K562 (cell line): ENCODE results near the gene ZNF350. TPM values are rescaled to one million over a fixed set of nuclear protein-coding genes. Genes with fewer than 3 reads are reported as not detected.

Experiments used
- CTCF ChIP-seq, 3 experiments: IDR thresholded peaks in 2 of 3; conservative IDR thresholded peaks in 1 of 3; 2 replicates each; pipeline ENCODE4 v1.5.1; 2011 to 2012; ENCODE audit warnings: low read length in 3 of 3, mild to moderate bottlenecking in 3 of 3, control low read depth in 2 of 3, improper control_type of control experiment in 1 of 3, inconsistent platforms in 1 of 3, low read depth in 1 of 3, mixed read lengths in 1 of 3, moderate library complexity in 1 of 3; ENCODE audit not compliant: insufficient read depth in 2 of 3
- HIVEP1 ChIP-seq: fragments of 250-450 bp; sonication (Bioruptor Pico); IDR thresholded peaks from 2 replicates; pipeline ENCODE4 v1.4.0; 2020; ENCODE audit warnings: mild to moderate bottlenecking
- ID3 ChIP-seq, 2 experiments: fragments of 250-450 bp in 1 of 2; fragments of 450-650 bp in 1 of 2; sonication (Bioruptor Pico) in 1 of 2; IDR thresholded peaks; 2 replicates each; pipeline versions ENCODE4 v1.6.1 to v1.8.0; 2016 to 2021; ENCODE audit warnings: mild to moderate bottlenecking in 2 of 2, moderate library complexity in 2 of 2, missing compliant biosample characterization in 1 of 2, missing genetic modification characterization in 1 of 2
- ILF3 ChIP-seq: fragments of 450-650 bp; IDR thresholded peaks from 2 replicates; pipeline ENCODE4 v1.6.1; 2018; ENCODE audit warnings: antibody characterized with exemption, mild to moderate bottlenecking, moderate library complexity, borderline replicate concordance
- NELFE ChIP-seq: IDR thresholded peaks from 2 replicates; pipeline ENCODE4 v1.6.1; 2011; ENCODE audit warnings: mild to moderate bottlenecking; ENCODE audit not compliant: insufficient read depth, insufficient read length
- NR2F6 ChIP-seq: fragments of 450-650 bp; formaldehyde crosslinking; IDR thresholded peaks from 2 replicates; pipeline ENCODE4 v1.4.0; 2020; ENCODE audit warnings: mild to moderate bottlenecking
- RAD51 ChIP-seq: fragments of 450-650 bp; IDR thresholded peaks from 2 replicates; pipeline ENCODE4 v1.7.1; 2016; ENCODE audit warnings: low read depth, mild to moderate bottlenecking, borderline replicate concordance
- ZNF280B ChIP-seq: fragments of 250-450 bp; sonication (Bioruptor Pico); IDR thresholded peaks from 2 replicates; pipeline ENCODE4 v1.5.1; 2021; ENCODE audit warnings: mild to moderate bottlenecking
- polyA plus RNA-seq, 8 experiments: library from polyadenylated mRNA; depleted of rRNA in 4 of 8; stranded (reverse) in 5 of 8; unstranded in 3 of 8; fragments of >200 nt; fragmentation: Nextera tagmentation in 2 of 8; fragmentation: Illumina TruSeq in 1 of 8; extraction: Ambion mirVana in 2 of 8; extraction: Trizol in 1 of 8; gene quantifications; 2 replicates each; pipeline versions ENCODE4 v1.2.1 to v1.2.3, GENCODE V29; 2011 to 2014; ENCODE audit warnings: inconsistent platforms in 1 of 8, missing spikeins in 1 of 8
- total RNA-seq, 7 experiments: library from RNA; depleted of rRNA in 6 of 7; stranded (reverse); fragments of >200 nt in 6 of 7; fragmentation: Illumina TruSeq in 2 of 7; extraction: Trizol in 2 of 7; gene quantifications; 2 replicates each; pipeline versions ENCODE4 v1.2.1 to v1.2.3, GENCODE V29; 2011 to 2021; ENCODE audit warnings: low replicate concordance in 1 of 7
- TF ChIP-seq, protein P1 (sequence below): fragments of 450-650 bp; IDR thresholded peaks from 2 replicates; pipeline ENCODE4 v1.6.1; 2016; ENCODE audit warnings: mild to moderate bottlenecking, moderate library complexity

Gene ZNF350
- total and polyA plus RNA-seq, 9 of the 15 experiments (the other 6 are each of a cell fraction or from before 2014, with no cell fraction given): 1.7 to 4.8 (median 2.9) TPM

DNA sequence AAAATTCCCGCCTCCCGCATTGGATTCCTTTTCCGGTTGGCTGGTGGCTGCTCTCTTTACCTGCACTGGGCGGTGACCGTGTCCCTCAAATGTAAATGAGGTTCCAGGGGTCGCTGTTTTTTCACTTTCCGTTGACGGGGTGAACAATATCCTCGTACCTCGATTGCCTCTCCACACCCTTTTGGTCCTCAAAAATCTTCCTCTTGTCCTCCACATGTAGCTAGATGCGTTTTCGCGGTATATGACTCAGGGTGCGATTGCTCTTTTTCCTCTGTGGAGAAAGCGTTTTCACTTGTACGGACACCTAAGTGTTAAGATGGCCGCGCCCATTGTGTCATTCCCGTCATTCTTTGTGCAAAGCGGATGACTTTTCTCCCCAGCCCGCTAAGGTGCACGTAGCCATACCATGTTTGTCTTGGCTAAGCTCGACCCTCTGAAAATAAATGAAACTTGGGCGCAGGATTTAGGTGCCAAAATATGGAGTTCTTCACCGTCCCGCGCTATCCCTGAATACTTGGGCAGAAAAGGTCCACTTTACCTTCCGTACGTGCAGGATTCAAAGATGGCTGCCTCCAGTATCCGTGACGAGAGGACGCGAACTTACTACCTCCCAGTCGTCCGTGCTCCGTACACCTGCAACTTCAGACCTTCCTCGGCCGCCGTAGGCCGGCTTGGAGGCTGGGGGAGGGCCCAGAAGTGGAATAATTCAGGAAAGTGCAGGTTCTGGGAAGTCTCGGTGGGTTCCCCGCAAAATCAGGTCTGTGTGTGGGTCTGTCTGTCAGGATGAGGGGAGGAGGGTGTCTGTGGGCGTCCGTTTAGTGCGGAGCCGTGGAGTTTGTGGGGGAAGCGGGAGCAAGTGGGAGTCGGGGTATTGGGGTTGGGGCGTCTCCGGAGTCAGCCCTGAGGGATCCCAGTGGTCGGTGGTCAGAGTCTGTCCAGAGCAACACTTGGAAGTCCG, 59.6 kb downstream of the ZNF350 start, which contains the start of gene ZNF613 (continued):
- TF ChIP-seq, protein P1, sequence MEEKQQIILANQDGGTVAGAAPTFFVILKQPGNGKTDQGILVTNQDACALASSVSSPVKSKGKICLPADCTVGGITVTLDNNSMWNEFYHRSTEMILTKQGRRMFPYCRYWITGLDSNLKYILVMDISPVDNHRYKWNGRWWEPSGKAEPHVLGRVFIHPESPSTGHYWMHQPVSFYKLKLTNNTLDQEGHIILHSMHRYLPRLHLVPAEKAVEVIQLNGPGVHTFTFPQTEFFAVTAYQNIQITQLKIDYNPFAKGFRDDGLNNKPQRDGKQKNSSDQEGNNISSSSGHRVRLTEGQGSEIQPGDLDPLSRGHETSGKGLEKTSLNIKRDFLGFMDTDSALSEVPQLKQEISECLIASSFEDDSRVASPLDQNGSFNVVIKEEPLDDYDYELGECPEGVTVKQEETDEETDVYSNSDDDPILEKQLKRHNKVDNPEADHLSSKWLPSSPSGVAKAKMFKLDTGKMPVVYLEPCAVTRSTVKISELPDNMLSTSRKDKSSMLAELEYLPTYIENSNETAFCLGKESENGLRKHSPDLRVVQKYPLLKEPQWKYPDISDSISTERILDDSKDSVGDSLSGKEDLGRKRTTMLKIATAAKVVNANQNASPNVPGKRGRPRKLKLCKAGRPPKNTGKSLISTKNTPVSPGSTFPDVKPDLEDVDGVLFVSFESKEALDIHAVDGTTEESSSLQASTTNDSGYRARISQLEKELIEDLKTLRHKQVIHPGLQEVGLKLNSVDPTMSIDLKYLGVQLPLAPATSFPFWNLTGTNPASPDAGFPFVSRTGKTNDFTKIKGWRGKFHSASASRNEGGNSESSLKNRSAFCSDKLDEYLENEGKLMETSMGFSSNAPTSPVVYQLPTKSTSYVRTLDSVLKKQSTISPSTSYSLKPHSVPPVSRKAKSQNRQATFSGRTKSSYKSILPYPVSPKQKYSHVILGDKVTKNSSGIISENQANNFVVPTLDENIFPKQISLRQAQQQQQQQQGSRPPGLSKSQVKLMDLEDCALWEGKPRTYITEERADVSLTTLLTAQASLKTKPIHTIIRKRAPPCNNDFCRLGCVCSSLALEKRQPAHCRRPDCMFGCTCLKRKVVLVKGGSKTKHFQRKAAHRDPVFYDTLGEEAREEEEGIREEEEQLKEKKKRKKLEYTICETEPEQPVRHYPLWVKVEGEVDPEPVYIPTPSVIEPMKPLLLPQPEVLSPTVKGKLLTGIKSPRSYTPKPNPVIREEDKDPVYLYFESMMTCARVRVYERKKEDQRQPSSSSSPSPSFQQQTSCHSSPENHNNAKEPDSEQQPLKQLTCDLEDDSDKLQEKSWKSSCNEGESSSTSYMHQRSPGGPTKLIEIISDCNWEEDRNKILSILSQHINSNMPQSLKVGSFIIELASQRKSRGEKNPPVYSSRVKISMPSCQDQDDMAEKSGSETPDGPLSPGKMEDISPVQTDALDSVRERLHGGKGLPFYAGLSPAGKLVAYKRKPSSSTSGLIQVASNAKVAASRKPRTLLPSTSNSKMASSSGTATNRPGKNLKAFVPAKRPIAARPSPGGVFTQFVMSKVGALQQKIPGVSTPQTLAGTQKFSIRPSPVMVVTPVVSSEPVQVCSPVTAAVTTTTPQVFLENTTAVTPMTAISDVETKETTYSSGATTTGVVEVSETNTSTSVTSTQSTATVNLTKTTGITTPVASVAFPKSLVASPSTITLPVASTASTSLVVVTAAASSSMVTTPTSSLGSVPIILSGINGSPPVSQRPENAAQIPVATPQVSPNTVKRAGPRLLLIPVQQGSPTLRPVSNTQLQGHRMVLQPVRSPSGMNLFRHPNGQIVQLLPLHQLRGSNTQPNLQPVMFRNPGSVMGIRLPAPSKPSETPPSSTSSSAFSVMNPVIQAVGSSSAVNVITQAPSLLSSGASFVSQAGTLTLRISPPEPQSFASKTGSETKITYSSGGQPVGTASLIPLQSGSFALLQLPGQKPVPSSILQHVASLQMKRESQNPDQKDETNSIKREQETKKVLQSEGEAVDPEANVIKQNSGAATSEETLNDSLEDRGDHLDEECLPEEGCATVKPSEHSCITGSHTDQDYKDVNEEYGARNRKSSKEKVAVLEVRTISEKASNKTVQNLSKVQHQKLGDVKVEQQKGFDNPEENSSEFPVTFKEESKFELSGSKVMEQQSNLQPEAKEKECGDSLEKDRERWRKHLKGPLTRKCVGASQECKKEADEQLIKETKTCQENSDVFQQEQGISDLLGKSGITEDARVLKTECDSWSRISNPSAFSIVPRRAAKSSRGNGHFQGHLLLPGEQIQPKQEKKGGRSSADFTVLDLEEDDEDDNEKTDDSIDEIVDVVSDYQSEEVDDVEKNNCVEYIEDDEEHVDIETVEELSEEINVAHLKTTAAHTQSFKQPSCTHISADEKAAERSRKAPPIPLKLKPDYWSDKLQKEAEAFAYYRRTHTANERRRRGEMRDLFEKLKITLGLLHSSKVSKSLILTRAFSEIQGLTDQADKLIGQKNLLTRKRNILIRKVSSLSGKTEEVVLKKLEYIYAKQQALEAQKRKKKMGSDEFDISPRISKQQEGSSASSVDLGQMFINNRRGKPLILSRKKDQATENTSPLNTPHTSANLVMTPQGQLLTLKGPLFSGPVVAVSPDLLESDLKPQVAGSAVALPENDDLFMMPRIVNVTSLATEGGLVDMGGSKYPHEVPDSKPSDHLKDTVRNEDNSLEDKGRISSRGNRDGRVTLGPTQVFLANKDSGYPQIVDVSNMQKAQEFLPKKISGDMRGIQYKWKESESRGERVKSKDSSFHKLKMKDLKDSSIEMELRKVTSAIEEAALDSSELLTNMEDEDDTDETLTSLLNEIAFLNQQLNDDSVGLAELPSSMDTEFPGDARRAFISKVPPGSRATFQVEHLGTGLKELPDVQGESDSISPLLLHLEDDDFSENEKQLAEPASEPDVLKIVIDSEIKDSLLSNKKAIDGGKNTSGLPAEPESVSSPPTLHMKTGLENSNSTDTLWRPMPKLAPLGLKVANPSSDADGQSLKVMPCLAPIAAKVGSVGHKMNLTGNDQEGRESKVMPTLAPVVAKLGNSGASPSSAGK: peak; percentile 95
- TF ChIP-seq ID3 (CRISPR knock-in tag; IDR thresholded peaks at IDR 0.05): no peak
- TF ChIP-seq ID3 (tag; IDR thresholded peaks at IDR 0.05): 0 out of 2 replicates have a peak, but pooled peaks have one; percentile 40
- TF ChIP-seq CTCF (IDR thresholded peaks at IDR 0.05 in 2 of 3, conservative IDR thresholded peaks at IDR 0.05 in 1 of 3; ENCODE audit: insufficient read depth in 2 of 3, low read depth in 1 of 3, low read length in 3 of 3): peak in 2 of 3 experiments; percentile 46 to 47; a peak in 4 of 6 replicates
- no peak for TF ChIP-seq ILF3
- TF ChIP-seq HIVEP1: no peak
- no peak for TF ChIP-seq ZNF280B (CRISPR knock-in tag)
- TF ChIP-seq NR2F6 (CRISPR knock-in tag): no peak
- no peak for TF ChIP-seq RAD51
- no peak for TF ChIP-seq NELFE
